Hematopoietic multipotent progenitor cell treated with erythropoietin and hydrocortisone succinate and interleukin-3 and kit ligand, for 17 days (in vitro differentiated cells): Measurements from ENCODE around the gene MBTPS1.

Experiments used
- DNase-seq: peaks from one replicate; pipeline ENCODE4 v3.0.0-alpha.2; 2015; ENCODE audit warnings: low spot score

MBTPS1 gene

GRCh38 chr16:84074721-84075120 lies 42.0 kb downstream of the MBTPS1 start:
- no peak for DNase-seq

GRCh38 chr16:84072014-84072413 lies 44.7 kb downstream of the MBTPS1 start:
- DNase-seq, result no peak

- DNase-seq, result no peak
These were observed 45.6 kb downstream of the MBTPS1 start for GRCh38 chr16:84071121-84071520.

GRCh38 chr16:84069540-84069939 lies 47.2 kb downstream of the MBTPS1 start:
- no peak for DNase-seq

- no peak for DNase-seq
These were observed 47.8 kb downstream of the MBTPS1 start for GRCh38 chr16:84068783-84069462.

- no peak for DNase-seq
These were observed 48.7 kb downstream of the MBTPS1 start for GRCh38 chr16:84068041-84068440.

- no peak for DNase-seq
These were observed 49.1 kb downstream of the MBTPS1 start for GRCh38 chr16:84067640-84068039.

- DNase-seq, result peak; percentile 46
These were observed 51.1 kb downstream of the MBTPS1 start for GRCh38 chr16:84065536-84066132.

- no peak for DNase-seq
These were observed 52.8 kb downstream of the MBTPS1 start for GRCh38 chr16:84063980-84064379.

GRCh38 chr16:84062734-84063640 lies 53.8 kb downstream of the MBTPS1 start:
- peak; percentile 69 for DNase-seq

- no peak for DNase-seq
These were observed 55.4 kb downstream of the MBTPS1 start for GRCh38 chr16:84061236-84061819.

- no peak for DNase-seq
These were observed 56.5 kb downstream of the MBTPS1 start for GRCh38 chr16:84059946-84060901.

- no peak for DNase-seq
These were observed 57.6 kb downstream of the MBTPS1 start for GRCh38 chr16:84059111-84059510.

- no peak for DNase-seq
These were observed 58.1 kb downstream of the MBTPS1 start for GRCh38 chr16:84058664-84059063.

GRCh38 chr16:84058211-84058610 lies 58.5 kb downstream of the MBTPS1 start:
- DNase-seq, result no peak

GRCh38 chr16:84056933-84057332 lies 59.8 kb downstream of the MBTPS1 start:
- no peak for DNase-seq

- no peak for DNase-seq
These were observed 60.7 kb downstream of the MBTPS1 start for GRCh38 chr16:84055801-84056634.

- DNase-seq, result no peak
These were observed 61.4 kb downstream of the MBTPS1 start for GRCh38 chr16:84055366-84055765.

- no peak for DNase-seq
These were observed 61.8 kb downstream of the MBTPS1 start for GRCh38 chr16:84054916-84055315.

- no peak for DNase-seq
These were observed 62.5 kb downstream of the MBTPS1 start for GRCh38 chr16:84054271-84054670.
